Hepatocyte (in vitro differentiated cells): ENCODE measurements around the gene D2HGDH. TPM values are rescaled to one million over a fixed set of nuclear protein-coding genes. Genes with fewer than 3 reads are reported as not detected.
"Not testable (repeated sequence)": the region's sequence is repeated elsewhere in the genome, so short reads cannot be mapped to it uniquely, and the experiment has no call there.

Source experiments
- DNase-seq: peaks from one replicate; pipeline ENCODE4 v3.0.0-alpha.2; 2016; ENCODE audit warnings: low spot score
- H2AFZ ChIP-seq: fragments of 200-600 bp; sonication (generic); 2 replicates; pipeline ENCODE4 v1.6.0; 2016; ENCODE audit warnings: antibody characterized with exemption, mild to moderate bottlenecking
- H3K27ac ChIP-seq: fragments of 200-600 bp; sonication (generic); 2 replicates; pipeline ENCODE4 v1.5.1; 2016; ENCODE audit warnings: mild to moderate bottlenecking
- H3K27me3 ChIP-seq: fragments of 200-600 bp; sonication (generic); 2 replicates; pipeline ENCODE4 v1.6.1; 2016
- H3K36me3 ChIP-seq: fragments of 200-600 bp; sonication (generic); replicated peaks from 2 replicates; pipeline ENCODE4 v1.5.1; 2016; ENCODE audit warnings: low read depth; ENCODE audit not compliant: insufficient read depth
- H3K4me1 ChIP-seq: fragments of 200-600 bp; sonication (generic); 2 replicates; pipeline ENCODE4 v1.5.1; 2016; ENCODE audit warnings: mild to moderate bottlenecking, moderate library complexity; ENCODE audit not compliant: insufficient read depth
- H3K4me2 ChIP-seq: fragments of 200-600 bp; sonication (generic); 2 replicates; pipeline ENCODE4 v1.6.0; 2016
- H3K4me3 ChIP-seq: fragments of 200-600 bp; sonication (generic); 2 replicates; pipeline ENCODE4 v1.5.1; 2016; ENCODE audit warnings: mild to moderate bottlenecking
- H3K79me2 ChIP-seq: fragments of 200-600 bp; sonication (generic); 2 replicates; pipeline ENCODE4 v1.6.0; 2017; ENCODE audit warnings: mild to moderate bottlenecking
- H3K9me2 ChIP-seq: fragments of 200-600 bp; sonication (generic); replicated peaks from 2 replicates; pipeline ENCODE4 v1.6.0; 2017; ENCODE audit warnings: mild to moderate bottlenecking; ENCODE audit not compliant: insufficient read depth
- H3K9me3 ChIP-seq: fragments of 200-600 bp; sonication (generic); 2 replicates; pipeline ENCODE4 v1.5.1; 2016; ENCODE audit warnings: low read depth, mild to moderate bottlenecking
- H4K20me1 ChIP-seq: fragments of 200-600 bp; sonication (generic); 2 replicates; pipeline ENCODE4 v1.6.0; 2016; ENCODE audit warnings: mild to moderate bottlenecking; ENCODE audit not compliant: insufficient read depth, poor library complexity, severe bottlenecking
- EZH2 ChIP-seq: fragments of 200-600 bp; sonication (generic); IDR thresholded peaks from 2 replicates; pipeline ENCODE4 v1.6.1; 2016; ENCODE audit warnings: antibody characterized with exemption, mild to moderate bottlenecking, borderline replicate concordance
- EZH2phosphoT487 ChIP-seq: fragments of 200-600 bp; sonication (generic); IDR thresholded peaks from one replicate; pipeline ENCODE4 v1.6.1; 2018; ENCODE audit warnings: antibody characterized with exemption, mild to moderate bottlenecking, low read depth, moderate library complexity; ENCODE audit not compliant: unreplicated experiment, severe bottlenecking
- WGBS: methylation state at CpG from one replicate; pipeline ENCODE4 v1.1.6; 2016; ENCODE audit warnings: low lambda C conversion rate; ENCODE audit errors: missing lambda C conversion rate; 5-methylcytosine and 5-hydroxymethylcytosine counted together
- polyA plus RNA-seq: library from polyadenylated mRNA; unstranded; fragments of >200 nt; fragmentation: Nextera tagmentation; extraction: Ambion mirVana; gene quantifications from 2 replicates; pipeline ENCODE4 v1.2.1, GENCODE V29; 2016
- total RNA-seq: library from RNA; depleted of rRNA; stranded (reverse); fragments of >200 nt; gene quantifications from 2 replicates; pipeline ENCODE4 v1.2.3, GENCODE V29; 2014
- TF ChIP-seq, protein P1 (sequence below): fragments of 200-600 bp; sonication (generic); IDR thresholded peaks from 2 replicates; pipeline ENCODE4 v1.5.1; 2016; ENCODE audit warnings: antibody characterized with exemption, mild to moderate bottlenecking; ENCODE audit not compliant: poor library complexity

Gene D2HGDH
- total and polyA plus RNA-seq, 2 experiments from 2014 or later = 12.9 to 41.2 TPM

DNA sequence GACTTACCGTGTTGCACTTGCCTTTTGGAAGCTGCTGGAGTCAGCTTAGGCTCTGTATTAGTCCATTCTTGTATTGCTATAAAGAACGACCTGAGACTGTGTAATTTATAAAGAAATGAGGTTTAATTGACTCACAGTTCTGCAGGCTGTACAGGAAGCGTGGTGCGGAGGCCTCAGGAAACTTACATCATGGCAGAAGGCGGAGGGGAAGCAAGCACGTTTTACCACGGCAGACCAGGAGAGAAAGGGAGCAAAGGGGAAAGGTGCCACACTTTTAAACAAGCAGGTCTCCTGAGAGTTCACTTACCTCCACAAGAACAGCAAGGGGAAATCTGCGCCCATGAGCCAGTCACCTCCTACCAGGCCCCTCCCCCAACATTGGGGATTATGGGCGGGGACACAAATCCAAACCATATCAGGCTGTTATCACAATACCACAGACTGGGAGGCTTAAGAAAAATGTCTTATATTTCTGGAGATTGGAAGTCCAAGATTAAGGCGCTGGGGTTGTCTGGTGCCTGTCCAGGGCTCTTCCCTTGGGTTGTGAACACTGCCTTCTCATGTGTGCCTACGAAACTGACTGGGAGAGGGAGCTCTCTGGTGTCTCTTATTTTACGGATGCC is 3.6 kb upstream of the D2HGDH start:
- H4K20me1 ChIP-seq = no peaks in the 10 kb centered on the region
- no peaks in the 10 kb centered on the region for H3K9me2 ChIP-seq
- no peak overlapping the region for H3K27ac ChIP-seq
- no peak overlapping the region for H3K4me3 ChIP-seq
- no peaks in the 10 kb centered on the region for H3K36me3 ChIP-seq
- no peak for DNase-seq
- no peaks in the 10 kb centered on the region for H3K9me3 ChIP-seq
- peaks cover 3% of the 10 kb centered on the region for H3K79me2 ChIP-seq
- no peaks in the 10 kb centered on the region for H3K27me3 ChIP-seq
- no peaks in the 10 kb centered on the region for H3K4me1 ChIP-seq
- WGBS = 84% methylated on average over 12 of the region's 12 CpGs
- no peak overlapping the region for H3K4me2 ChIP-seq
- no peak overlapping the region for H2AFZ ChIP-seq
- TF ChIP-seq, protein P1, sequence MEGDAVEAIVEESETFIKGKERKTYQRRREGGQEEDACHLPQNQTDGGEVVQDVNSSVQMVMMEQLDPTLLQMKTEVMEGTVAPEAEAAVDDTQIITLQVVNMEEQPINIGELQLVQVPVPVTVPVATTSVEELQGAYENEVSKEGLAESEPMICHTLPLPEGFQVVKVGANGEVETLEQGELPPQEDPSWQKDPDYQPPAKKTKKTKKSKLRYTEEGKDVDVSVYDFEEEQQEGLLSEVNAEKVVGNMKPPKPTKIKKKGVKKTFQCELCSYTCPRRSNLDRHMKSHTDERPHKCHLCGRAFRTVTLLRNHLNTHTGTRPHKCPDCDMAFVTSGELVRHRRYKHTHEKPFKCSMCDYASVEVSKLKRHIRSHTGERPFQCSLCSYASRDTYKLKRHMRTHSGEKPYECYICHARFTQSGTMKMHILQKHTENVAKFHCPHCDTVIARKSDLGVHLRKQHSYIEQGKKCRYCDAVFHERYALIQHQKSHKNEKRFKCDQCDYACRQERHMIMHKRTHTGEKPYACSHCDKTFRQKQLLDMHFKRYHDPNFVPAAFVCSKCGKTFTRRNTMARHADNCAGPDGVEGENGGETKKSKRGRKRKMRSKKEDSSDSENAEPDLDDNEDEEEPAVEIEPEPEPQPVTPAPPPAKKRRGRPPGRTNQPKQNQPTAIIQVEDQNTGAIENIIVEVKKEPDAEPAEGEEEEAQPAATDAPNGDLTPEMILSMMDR = no peak
- no peak for TF ChIP-seq EZH2phosphoT487
- TF ChIP-seq EZH2 = no peak

DNA sequence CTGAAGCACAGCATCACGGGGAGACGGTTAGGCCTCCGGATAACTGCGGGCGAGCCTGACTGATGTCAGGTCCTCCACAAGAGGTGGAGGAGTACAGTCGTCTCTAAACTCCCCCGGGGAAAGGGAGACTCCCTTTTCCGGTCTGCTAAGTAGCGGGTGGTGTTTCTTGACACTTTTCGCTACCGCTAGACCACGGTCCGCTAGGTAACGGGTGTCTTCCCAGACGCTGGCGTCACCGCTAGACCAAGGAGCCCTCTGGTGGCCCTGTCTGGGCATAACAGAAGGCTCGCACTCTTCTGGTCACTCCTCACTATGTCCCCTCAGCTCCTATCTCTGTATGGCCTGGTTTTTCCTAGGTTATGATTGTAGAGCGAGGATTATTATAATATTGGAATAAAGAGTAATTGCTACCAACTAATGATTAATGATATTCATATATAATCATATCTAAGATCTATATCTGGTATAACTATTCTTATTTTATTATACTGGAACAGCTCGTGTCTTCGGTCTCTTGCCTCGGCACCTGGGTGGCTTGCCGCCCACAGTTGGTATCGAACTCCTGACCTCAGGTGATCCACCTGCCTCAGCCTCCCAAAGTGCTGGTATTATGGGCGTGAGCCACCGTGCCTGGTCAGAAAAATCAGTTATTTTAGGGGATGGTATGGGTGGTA is 1.8 kb upstream of the D2HGDH start:
- peak; percentile 32 for DNase-seq
- Histone ChIP-seq H3K4me2 (peak overlapping the region; percentile 49), H3K79me2 (peaks cover 18% of the 10 kb centered on the region)
- H3K9me2 ChIP-seq, H3K4me1 ChIP-seq, H3K4me3 ChIP-seq, H3K9me3 ChIP-seq, H3K36me3 ChIP-seq, H4K20me1 ChIP-seq, H3K27me3 ChIP-seq, H2AFZ ChIP-seq, H3K27ac ChIP-seq: not testable (repeated sequence)
- TF ChIP-seq, protein P1 = peak; percentile 58
- WGBS = 45% methylated on average over 26 of the region's 26 CpGs

DNA sequence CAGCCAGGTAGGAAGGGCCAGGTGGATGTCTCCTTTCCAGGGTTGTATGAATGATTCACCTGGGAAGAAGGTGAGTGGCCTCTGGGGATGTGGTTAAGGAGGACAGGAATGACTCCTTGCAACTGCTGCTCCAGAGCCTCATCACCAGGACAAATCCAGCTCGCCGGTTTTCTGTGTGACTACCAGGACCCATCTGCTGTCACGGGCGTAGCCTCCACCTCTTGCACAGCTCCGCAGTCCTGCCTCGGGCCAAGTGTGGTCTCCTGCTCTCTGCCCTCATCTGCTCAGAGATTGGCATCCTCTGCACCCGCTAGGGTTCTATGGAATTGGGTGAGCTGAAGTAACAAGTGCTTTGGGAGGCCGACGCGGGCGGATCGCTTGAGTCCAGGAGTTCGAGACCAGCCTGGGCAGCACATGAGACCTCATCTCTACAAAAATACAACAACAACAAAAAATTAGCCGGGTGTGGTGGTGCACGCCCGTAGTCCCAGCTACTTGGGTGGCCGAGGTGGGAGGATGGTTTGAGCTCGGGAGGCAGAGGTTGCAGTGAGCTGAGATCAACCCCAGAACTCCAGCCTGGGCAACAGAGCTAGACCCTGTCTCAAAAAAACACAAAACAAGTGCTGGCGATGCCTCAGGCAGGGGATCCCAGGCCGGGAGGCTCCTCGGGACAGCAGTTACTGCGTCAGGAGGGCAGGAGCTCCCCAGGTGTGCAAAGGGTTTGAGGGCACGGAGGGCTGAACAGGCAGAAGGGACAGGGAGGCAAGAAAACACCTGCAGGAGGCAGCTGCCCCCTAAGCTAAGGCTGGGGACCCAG is 831 bp upstream of the D2HGDH start:
- H4K20me1 ChIP-seq = no peaks in the 10 kb centered on the region
- H3K36me3 ChIP-seq = no peaks in the 10 kb centered on the region
- no peaks in the 10 kb centered on the region for H3K9me3 ChIP-seq
- no peaks in the 10 kb centered on the region for H3K27me3 ChIP-seq
- no peak overlapping the region for H3K27ac ChIP-seq
- H3K4me3 ChIP-seq = no peak overlapping the region
- TF ChIP-seq, protein P1 = no peak
- DNase-seq = no peak
- 92% methylated on average over 23 of the region's 23 CpGs for WGBS
- H2AFZ ChIP-seq = peak overlapping the region; percentile 14
- H3K4me2 ChIP-seq = peak overlapping the region; percentile 100
- no peaks in the 10 kb centered on the region for H3K9me2 ChIP-seq
- H3K79me2 ChIP-seq = peaks cover 27% of the 10 kb centered on the region
- H3K4me1 ChIP-seq = no peaks in the 10 kb centered on the region
